GM12878 (cell line): ENCODE data around the gene USP47. TPM values are rescaled to one million over a fixed set of nuclear protein-coding genes. Genes with fewer than 3 reads are reported as not detected.

Experiments
- ATAC-seq: fragments of 200-7000 bp; cut with Tn5 transposase; 3 replicates; pipeline ENCODE4 v1.9.1; 2020; ENCODE audit warnings: mild to moderate bottlenecking, moderate library complexity
- BruUV-seq: library from RNA; stranded (reverse); fragments of 400-500 nt; replicated peaks from 2 replicates; lab custom pipeline; 2021; lab: Mats Ljungman, UMichigan
- CTCF ChIA-PET: fragments of 300-600 bp; sonication (Branson Sonifier 250); formaldehyde crosslinking; extraction: SDS; loops from one replicate; lab custom pipeline; 2021; ENCODE audit warnings: inconsistent platforms; lab: Yijun Ruan, JAX
- POLR2A ChIA-PET: fragments of 350-600 bp; formaldehyde crosslinking; extraction: SDS; loops from one replicate; lab custom pipeline; 2021; ENCODE audit warnings: inconsistent platforms; lab: Charles Lee
- RAD21 ChIA-PET: fragments of 300-600 bp; sonication (Branson Sonifier 250); formaldehyde crosslinking; loops from one replicate; lab custom pipeline; 2023; ENCODE audit warnings: antibody characterized with exemption; ENCODE audit not compliant: unreplicated experiment; lab: Charles Lee
- SMC1A ChIA-PET: fragments of 300-600 bp; sonication (Branson Sonifier 250); formaldehyde crosslinking; loops from one replicate; lab custom pipeline; 2023; ENCODE audit not compliant: unreplicated experiment, uncharacterized antibody; lab: Charles Lee
- DNase-seq: peaks from one replicate; pipeline ENCODE4 v3.0.0-alpha.2; 2011; ENCODE audit warnings: low read depth, low spot score
- FAIRE-seq: peaks from 3 replicates; lab custom pipeline; 2011; peaks lifted over from hg19 to GRCh38; lab: Jason Lieb, UNC
- H2AFZ ChIP-seq: 2 replicates; pipeline ENCODE4 v1.6.0; 2011; ENCODE audit warnings: low read depth, low read length, control low read depth; ENCODE audit not compliant: control insufficient read depth
- H3K27ac ChIP-seq: 2 replicates; pipeline ENCODE4 v1.5.1; 2011; ENCODE audit warnings: control low read depth; ENCODE audit not compliant: control insufficient read depth, insufficient read depth
- H3K27me3 ChIP-seq, 2 experiments: replicated peaks in 1 of 2; 2 replicates each; pipeline versions ENCODE4 v1.6.0 to v1.6.1; 2011; ENCODE audit warnings: low read length in 1 of 2; ENCODE audit not compliant: control insufficient read depth in 2 of 2, insufficient read depth in 2 of 2
- H3K36me3 ChIP-seq, 2 experiments: 2 replicates each; pipeline ENCODE4 v1.5.1; 2011; ENCODE audit warnings: low read length in 1 of 2; ENCODE audit not compliant: control insufficient read depth in 2 of 2, insufficient read depth in 2 of 2
- H3K4me1 ChIP-seq: 2 replicates; pipeline ENCODE4 v1.6.1; 2011; ENCODE audit warnings: mild to moderate bottlenecking, low read length, moderate library complexity, mixed read lengths; ENCODE audit not compliant: control insufficient read depth, insufficient read depth
- H3K4me2 ChIP-seq: 2 replicates; pipeline ENCODE4 v1.6.0; 2011; ENCODE audit warnings: control low read depth; ENCODE audit not compliant: control insufficient read depth, insufficient read depth
- H3K4me3 ChIP-seq: fragments of 200-600 bp; sonication (generic); 2 replicates; pipeline ENCODE4 v1.5.1; 2016
- H3K79me2 ChIP-seq: 2 replicates; pipeline ENCODE4 v1.6.0; 2011; ENCODE audit warnings: low read length; ENCODE audit not compliant: control insufficient read depth, insufficient read depth
- H3K9ac ChIP-seq: 2 replicates; pipeline ENCODE4 v1.8.0; 2011; ENCODE audit warnings: low read length, control low read depth, mixed read lengths; ENCODE audit not compliant: control insufficient read depth, insufficient read depth
- H3K9me3 ChIP-seq: replicated peaks from 3 replicates; pipeline ENCODE4 v1.5.1; 2011; ENCODE audit warnings: mild to moderate bottlenecking, low read length; ENCODE audit not compliant: control insufficient read depth, insufficient read depth
- H4K20me1 ChIP-seq: 2 replicates; pipeline ENCODE4 v1.6.0; 2011; ENCODE audit not compliant: control insufficient read depth, insufficient read depth
- CEBPB ChIP-seq, 2 experiments: fragments of 150-350 bp in 1 of 2; IDR thresholded peaks; 2 replicates each; pipeline ENCODE4 v1.6.1; 2012 to 2014; ENCODE audit warnings: low read depth in 2 of 2, low read length in 2 of 2, borderline replicate concordance in 1 of 2, inconsistent platforms in 1 of 2
- CHD4 ChIP-seq: fragments of 200-600 bp; sonication (generic); IDR thresholded peaks from 2 replicates; pipeline ENCODE4 v1.6.1; 2016; ENCODE audit warnings: mild to moderate bottlenecking
- GABPA ChIP-seq: IDR thresholded peaks from 2 replicates; pipeline ENCODE4 v1.6.1; 2014; ENCODE audit warnings: antibody characterized with exemption, low read depth, mild to moderate bottlenecking, inconsistent platforms
- NRF1 ChIP-seq: conservative IDR thresholded peaks from 2 replicates; pipeline ENCODE4 v1.6.1; 2011; ENCODE audit warnings: mild to moderate bottlenecking, low read depth, low read length, improper control_type of control experiment
- RCOR1 ChIP-seq: conservative IDR thresholded peaks from 2 replicates; pipeline ENCODE4 v1.6.1; 2012; ENCODE audit warnings: low read depth, low read length, improper control_type of control experiment
- RELA ChIP-seq: fragments of 450-650 bp; IDR thresholded peaks from 2 replicates; pipeline ENCODE4 v1.8.0; 2014; ENCODE audit warnings: borderline replicate concordance; ENCODE audit not compliant: partially characterized antibody
- ZNF622 ChIP-seq: fragments of 450-650 bp; IDR thresholded peaks from 2 replicates; pipeline ENCODE4 v1.6.1; 2017; ENCODE audit warnings: mild to moderate bottlenecking, inconsistent platforms
- WGBS: methylation state at CpG from one replicate; pipeline ENCODE4 v1.1.6; 2016; ENCODE audit warnings: low lambda C conversion rate; ENCODE audit not compliant: insufficient replicate concordance, insufficient coverage; ENCODE audit errors: missing lambda C conversion rate; 5-methylcytosine and 5-hydroxymethylcytosine counted together
- in situ Hi-C: fragments of 300-500 bp; cut with MboI; formaldehyde crosslinking; loops from 9 replicates; pipeline ENCODE4 v1.14.3; 2018; ENCODE audit warnings: mixed read lengths
- intact Hi-C: fragments of 100-400 bp; cut with micrococcal nuclease; formaldehyde crosslinking; loops from one replicate; pipeline ENCODE4 v1.14.2; 2022; ENCODE audit not compliant: unreplicated experiment
- polyA plus RNA-seq, 11 experiments: library from polyadenylated mRNA; depleted of rRNA in 4 of 11; unstranded in 6 of 11; stranded (reverse) in 5 of 11; fragments of >200 nt; fragmentation: Nextera tagmentation in 4 of 11; fragmentation: Illumina TruSeq in 1 of 11; extraction: Ambion mirVana in 4 of 11; extraction: Trizol in 1 of 11; gene quantifications; 1 replicate in 1 of 11; 2 replicates in 10 of 11; pipeline versions ENCODE4 v1.2.1 to v1.2.3, GENCODE V29; 2011 to 2016; ENCODE audit warnings: inconsistent platforms in 2 of 11, missing spikeins in 2 of 11, low read depth in 1 of 11
- total RNA-seq, 4 experiments: library from RNA; depleted of rRNA in 3 of 4; stranded (reverse); fragments of >200 nt in 3 of 4; fragmentation: Illumina TruSeq in 1 of 4; extraction: Trizol in 1 of 4; gene quantifications; 2 replicates each; pipeline versions ENCODE4 v1.2.1 to v1.2.3, GENCODE V29; 2013 to 2021
- TF ChIP-seq, protein P1 (sequence below): fragments of 450-650 bp; formaldehyde crosslinking; IDR thresholded peaks from 2 replicates; pipeline ENCODE4 v1.4.0; 2022; ENCODE audit warnings: mild to moderate bottlenecking, moderate library complexity
- TF ChIP-seq, protein P2 (sequence below): IDR thresholded peaks from 2 replicates; pipeline ENCODE4 v1.6.1; 2012; ENCODE audit warnings: low read length, inconsistent platforms
- TF ChIP-seq, protein P3 (sequence below): fragments of 450-650 bp; IDR thresholded peaks from 2 replicates; pipeline ENCODE4 v1.6.1; 2014; ENCODE audit warnings: mild to moderate bottlenecking
- TF ChIP-seq, protein P4 (sequence below): fragments of 450-650 bp; IDR thresholded peaks from 2 replicates; pipeline ENCODE4 v1.6.1; 2017; ENCODE audit warnings: mild to moderate bottlenecking, low read depth, inconsistent platforms; ENCODE audit not compliant: poor library complexity, severe bottlenecking
- TF ChIP-seq, protein P5 (sequence below): IDR thresholded peaks from 2 replicates; pipeline ENCODE4 v1.6.1; 2012; ENCODE audit warnings: low read depth, low read length, improper control_type of control experiment

The USP47 gene
- total and polyA plus RNA-seq, 10 of the 15 experiments (the other 5 are each of a cell fraction or from before 2014, with no cell fraction given), result 13.9 to 54.0 (median 31.6) TPM

DNA sequence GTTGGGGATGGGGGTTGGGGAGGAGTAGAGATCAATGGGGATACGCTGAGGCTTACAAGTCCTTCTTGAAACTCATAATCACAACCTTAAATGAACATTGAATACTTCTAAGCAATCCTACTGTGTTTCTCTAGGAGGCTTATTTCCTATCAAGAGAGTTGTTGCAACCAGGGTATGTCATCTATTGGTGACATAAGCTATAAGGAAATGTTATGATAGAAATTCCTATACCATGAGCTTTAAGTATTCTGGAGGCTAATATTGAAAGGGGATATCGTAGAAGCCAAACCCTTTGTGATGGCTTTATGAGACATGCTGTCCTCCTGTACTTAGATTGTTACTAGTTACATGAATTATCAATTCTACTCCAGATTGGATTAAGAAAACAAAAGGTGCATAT is 93.8 kb downstream of the USP47 start:
- Histone ChIP-seq H3K4me3 (no peak overlapping the region), H3K4me2 (no peak overlapping the region), H3K79me2 (no peaks in the 10 kb centered on the region), H3K27ac (no peak overlapping the region), H3K36me3 (peaks cover 0 to 11% of the 10 kb centered on the region in 2 experiments; a peak in 3 of 4 replicates), H3K27me3 (no peaks in the 10 kb centered on the region), H3K9me3 (no peaks in the 10 kb centered on the region), H4K20me1 (no peaks in the 10 kb centered on the region), H3K9ac (no peak overlapping the region), H2AFZ (no peak overlapping the region), H3K4me1 (no peaks in the 10 kb centered on the region)
- 97% methylated on average over 2 of the region's 2 CpGs for WGBS
- FAIRE-seq (no peak), DNase-seq (no peak), ATAC-seq (no peak)
- RAD21 ChIA-PET, result no interaction called here
- intact Hi-C loops (no loop called here), in situ Hi-C loops (no loop called here)
- SMC1A ChIA-PET, result no interaction called here
- CTCF ChIA-PET, result no interaction called here
- no TSS peak for BruUV-seq
- TF ChIP-seq, protein P1, sequence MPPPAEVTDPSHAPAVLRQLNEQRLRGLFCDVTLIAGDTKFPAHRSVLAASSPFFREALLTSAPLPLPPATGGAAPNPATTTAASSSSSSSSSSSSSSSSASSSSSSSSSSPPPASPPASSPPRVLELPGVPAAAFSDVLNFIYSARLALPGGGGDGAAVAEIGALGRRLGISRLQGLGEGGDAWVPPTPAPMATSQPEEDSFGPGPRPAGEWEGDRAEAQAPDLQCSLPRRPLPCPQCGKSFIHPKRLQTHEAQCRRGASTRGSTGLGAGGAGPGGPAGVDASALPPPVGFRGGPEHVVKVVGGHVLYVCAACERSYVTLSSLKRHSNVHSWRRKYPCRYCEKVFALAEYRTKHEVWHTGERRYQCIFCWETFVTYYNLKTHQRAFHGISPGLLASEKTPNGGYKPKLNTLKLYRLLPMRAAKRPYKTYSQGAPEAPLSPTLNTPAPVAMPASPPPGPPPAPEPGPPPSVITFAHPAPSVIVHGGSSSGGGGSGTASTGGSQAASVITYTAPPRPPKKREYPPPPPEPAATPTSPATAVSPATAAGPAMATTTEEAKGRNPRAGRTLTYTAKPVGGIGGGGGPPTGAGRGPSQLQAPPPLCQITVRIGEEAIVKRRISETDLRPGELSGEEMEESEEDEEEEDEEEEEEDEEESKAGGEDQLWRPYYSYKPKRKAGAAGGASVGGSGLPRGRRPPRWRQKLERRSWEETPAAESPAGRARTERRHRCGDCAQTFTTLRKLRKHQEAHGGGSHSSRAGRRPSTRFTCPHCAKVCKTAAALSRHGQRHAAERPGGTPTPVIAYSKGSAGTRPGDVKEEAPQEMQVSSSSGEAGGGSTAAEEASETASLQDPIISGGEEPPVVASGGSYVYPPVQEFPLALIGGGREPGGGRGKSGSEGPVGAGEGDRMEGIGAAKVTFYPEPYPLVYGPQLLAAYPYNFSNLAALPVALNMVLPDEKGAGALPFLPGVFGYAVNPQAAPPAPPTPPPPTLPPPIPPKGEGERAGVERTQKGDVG (CRISPR knock-in tag), result no peak
- TF ChIP-seq RCOR1 (no peak), GABPA (no peak), CHD4 (no peak), ZNF622 (no peak), NRF1 (no peak), CEBPB (IDR thresholded peaks at IDR 0.05; ENCODE audit: borderline replicate concordance in 1 of 2, low read depth in 2 of 2, low read length in 2 of 2) (no peak), RELA (no peak)
- TF ChIP-seq, protein P2, sequence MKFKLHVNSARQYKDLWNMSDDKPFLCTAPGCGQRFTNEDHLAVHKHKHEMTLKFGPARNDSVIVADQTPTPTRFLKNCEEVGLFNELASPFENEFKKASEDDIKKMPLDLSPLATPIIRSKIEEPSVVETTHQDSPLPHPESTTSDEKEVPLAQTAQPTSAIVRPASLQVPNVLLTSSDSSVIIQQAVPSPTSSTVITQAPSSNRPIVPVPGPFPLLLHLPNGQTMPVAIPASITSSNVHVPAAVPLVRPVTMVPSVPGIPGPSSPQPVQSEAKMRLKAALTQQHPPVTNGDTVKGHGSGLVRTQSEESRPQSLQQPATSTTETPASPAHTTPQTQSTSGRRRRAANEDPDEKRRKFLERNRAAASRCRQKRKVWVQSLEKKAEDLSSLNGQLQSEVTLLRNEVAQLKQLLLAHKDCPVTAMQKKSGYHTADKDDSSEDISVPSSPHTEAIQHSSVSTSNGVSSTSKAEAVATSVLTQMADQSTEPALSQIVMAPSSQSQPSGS, result no peak
- TF ChIP-seq, protein P3, sequence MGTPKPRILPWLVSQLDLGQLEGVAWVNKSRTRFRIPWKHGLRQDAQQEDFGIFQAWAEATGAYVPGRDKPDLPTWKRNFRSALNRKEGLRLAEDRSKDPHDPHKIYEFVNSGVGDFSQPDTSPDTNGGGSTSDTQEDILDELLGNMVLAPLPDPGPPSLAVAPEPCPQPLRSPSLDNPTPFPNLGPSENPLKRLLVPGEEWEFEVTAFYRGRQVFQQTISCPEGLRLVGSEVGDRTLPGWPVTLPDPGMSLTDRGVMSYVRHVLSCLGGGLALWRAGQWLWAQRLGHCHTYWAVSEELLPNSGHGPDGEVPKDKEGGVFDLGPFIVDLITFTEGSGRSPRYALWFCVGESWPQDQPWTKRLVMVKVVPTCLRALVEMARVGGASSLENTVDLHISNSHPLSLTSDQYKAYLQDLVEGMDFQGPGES, result no peak
- TF ChIP-seq, protein P4, sequence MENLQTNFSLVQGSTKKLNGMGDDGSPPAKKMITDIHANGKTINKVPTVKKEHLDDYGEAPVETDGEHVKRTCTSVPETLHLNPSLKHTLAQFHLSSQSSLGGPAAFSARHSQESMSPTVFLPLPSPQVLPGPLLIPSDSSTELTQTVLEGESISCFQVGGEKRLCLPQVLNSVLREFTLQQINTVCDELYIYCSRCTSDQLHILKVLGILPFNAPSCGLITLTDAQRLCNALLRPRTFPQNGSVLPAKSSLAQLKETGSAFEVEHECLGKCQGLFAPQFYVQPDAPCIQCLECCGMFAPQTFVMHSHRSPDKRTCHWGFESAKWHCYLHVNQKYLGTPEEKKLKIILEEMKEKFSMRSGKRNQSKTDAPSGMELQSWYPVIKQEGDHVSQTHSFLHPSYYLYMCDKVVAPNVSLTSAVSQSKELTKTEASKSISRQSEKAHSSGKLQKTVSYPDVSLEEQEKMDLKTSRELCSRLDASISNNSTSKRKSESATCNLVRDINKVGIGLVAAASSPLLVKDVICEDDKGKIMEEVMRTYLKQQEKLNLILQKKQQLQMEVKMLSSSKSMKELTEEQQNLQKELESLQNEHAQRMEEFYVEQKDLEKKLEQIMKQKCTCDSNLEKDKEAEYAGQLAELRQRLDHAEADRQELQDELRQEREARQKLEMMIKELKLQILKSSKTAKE, result no peak
- TF ChIP-seq, protein P5, sequence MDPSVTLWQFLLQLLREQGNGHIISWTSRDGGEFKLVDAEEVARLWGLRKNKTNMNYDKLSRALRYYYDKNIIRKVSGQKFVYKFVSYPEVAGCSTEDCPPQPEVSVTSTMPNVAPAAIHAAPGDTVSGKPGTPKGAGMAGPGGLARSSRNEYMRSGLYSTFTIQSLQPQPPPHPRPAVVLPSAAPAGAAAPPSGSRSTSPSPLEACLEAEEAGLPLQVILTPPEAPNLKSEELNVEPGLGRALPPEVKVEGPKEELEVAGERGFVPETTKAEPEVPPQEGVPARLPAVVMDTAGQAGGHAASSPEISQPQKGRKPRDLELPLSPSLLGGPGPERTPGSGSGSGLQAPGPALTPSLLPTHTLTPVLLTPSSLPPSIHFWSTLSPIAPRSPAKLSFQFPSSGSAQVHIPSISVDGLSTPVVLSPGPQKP, result no peak
- POLR2A ChIA-PET, result no interaction called here
